Measurements from ENCODE around the gene PDCD4. TPM values are rescaled to one million over a fixed set of nuclear protein-coding genes. Genes with fewer than 3 reads are reported as not detected.

The PDCD4 gene
- total RNA-seq, 1 experiment from 2014 or later, result 19.4 TPM

- Histone ChIP-seq H3K79me2 (ENCODE audit: low read length) (peaks cover 60% of the 10 kb centered on the region), H4K20me1 (ENCODE audit: low read length) (no peaks in the 10 kb centered on the region), H3K4me2 (ENCODE audit: low read length) (no peak overlapping the region), H3K9me2 (replicated peaks; ENCODE audit: low read length) (no peaks in the 10 kb centered on the region), H3F3A (ENCODE audit: low read length, unreplicated experiment) (no peaks in the 10 kb centered on the region), H3K4me3 (ENCODE audit: low read length) (no peak overlapping the region), H3K36me3 (ENCODE audit: low read depth, low read length) (no peaks in the 10 kb centered on the region), H3K4me1 (ENCODE audit: insufficient read depth, low read length) (no peaks in the 10 kb centered on the region), H3K9me3 (ENCODE audit: low read length) (no peaks in the 10 kb centered on the region), H3K27me3 (ENCODE audit: low read length) (no peaks in the 10 kb centered on the region), H3K27ac (ENCODE audit: low read length) (no peak overlapping the region), H3K9ac (ENCODE audit: low read length) (no peak overlapping the region), H2AFZ (ENCODE audit: low read length) (no peak overlapping the region)
- intact Hi-C loops (cut with micrococcal nuclease), result no loop called here
- ChIA-PET CTCF (no interaction called here), POLR2A (ENCODE audit: unreplicated experiment) (no interaction called here)
- no peak for ATAC-seq
- TF ChIP-seq EZH2 (IDR thresholded peaks at IDR 0.05; ENCODE audit: low read length, unreplicated experiment) (no peak), CTCF (conservative IDR thresholded peaks at IDR 0.05; ENCODE audit: low read depth, low read length) (no peak), EZH2phosphoT487 (IDR thresholded peaks at IDR 0.05; ENCODE audit: borderline replicate concordance, low read length) (no peak)
- DNase-seq, result no peak
- no TSS peak for BruUV-seq (replicated peaks)
Observed at GRCh38 chr10:110939419-110939818, 67.7 kb downstream of the PDCD4 start.

GRCh38 chr10:110944792-110945396 is 73.2 kb downstream of the PDCD4 start:
- Histone ChIP-seq H3K27ac (ENCODE audit: low read length) (no peak overlapping the region), H3K36me3 (ENCODE audit: low read depth, low read length) (no peaks in the 10 kb centered on the region), H3K4me1 (ENCODE audit: insufficient read depth, low read length) (no peaks in the 10 kb centered on the region), H3K9me2 (replicated peaks; ENCODE audit: low read length) (no peaks in the 10 kb centered on the region), H4K20me1 (ENCODE audit: low read length) (no peaks in the 10 kb centered on the region), H2AFZ (ENCODE audit: low read length) (no peak overlapping the region), H3F3A (ENCODE audit: low read length, unreplicated experiment) (no peaks in the 10 kb centered on the region), H3K4me2 (ENCODE audit: low read length) (no peak overlapping the region), H3K79me2 (ENCODE audit: low read length) (peaks cover 45% of the 10 kb centered on the region), H3K27me3 (ENCODE audit: low read length) (no peaks in the 10 kb centered on the region), H3K9ac (ENCODE audit: low read length) (no peak overlapping the region), H3K9me3 (ENCODE audit: low read length) (no peaks in the 10 kb centered on the region), H3K4me3 (ENCODE audit: low read length) (no peak overlapping the region)
- TF ChIP-seq EZH2phosphoT487 (IDR thresholded peaks at IDR 0.05; ENCODE audit: borderline replicate concordance, low read length) (no peak), CTCF (conservative IDR thresholded peaks at IDR 0.05; ENCODE audit: low read depth, low read length) (no peak), EZH2 (IDR thresholded peaks at IDR 0.05; ENCODE audit: low read length, unreplicated experiment) (no peak)
- CTCF ChIA-PET, result no interaction called here
- DNase-seq (no peak), ATAC-seq (no peak)
- intact Hi-C loops (cut with micrococcal nuclease), result no loop called here
- BruUV-seq (replicated peaks), result no TSS peak
- POLR2A ChIA-PET (ENCODE audit: unreplicated experiment), result no interaction called here

- Histone ChIP-seq H3K4me1 (ENCODE audit: insufficient read depth, low read length) (no peaks in the 10 kb centered on the region), H3K4me2 (ENCODE audit: low read length) (no peak overlapping the region), H3K4me3 (ENCODE audit: low read length) (no peak overlapping the region), H4K20me1 (ENCODE audit: low read length) (no peaks in the 10 kb centered on the region), H3K9me2 (replicated peaks; ENCODE audit: low read length) (no peaks in the 10 kb centered on the region), H3K79me2 (ENCODE audit: low read length) (peaks cover 41% of the 10 kb centered on the region), H3K9ac (ENCODE audit: low read length) (no peak overlapping the region), H3F3A (ENCODE audit: low read length, unreplicated experiment) (no peaks in the 10 kb centered on the region), H3K27ac (ENCODE audit: low read length) (no peak overlapping the region), H3K27me3 (ENCODE audit: low read length) (no peaks in the 10 kb centered on the region), H2AFZ (ENCODE audit: low read length) (no peak overlapping the region), H3K9me3 (ENCODE audit: low read length) (no peaks in the 10 kb centered on the region), H3K36me3 (ENCODE audit: low read depth, low read length) (no peaks in the 10 kb centered on the region)
- ATAC-seq (no peak), DNase-seq (no peak)
- BruUV-seq (replicated peaks), result no TSS peak
- intact Hi-C loops (cut with micrococcal nuclease), result no loop called here
- CTCF ChIA-PET, result no interaction called here
- TF ChIP-seq CTCF (conservative IDR thresholded peaks at IDR 0.05; ENCODE audit: low read depth, low read length) (no peak), EZH2phosphoT487 (IDR thresholded peaks at IDR 0.05; ENCODE audit: borderline replicate concordance, low read length) (no peak), EZH2 (IDR thresholded peaks at IDR 0.05; ENCODE audit: low read length, unreplicated experiment) (no peak)
- POLR2A ChIA-PET (ENCODE audit: unreplicated experiment), result no interaction called here
Observed at GRCh38 chr10:110946496-110946895, 74.8 kb downstream of the PDCD4 start.
